ENCODE results near the gene DNASE1L1.

DNA sequence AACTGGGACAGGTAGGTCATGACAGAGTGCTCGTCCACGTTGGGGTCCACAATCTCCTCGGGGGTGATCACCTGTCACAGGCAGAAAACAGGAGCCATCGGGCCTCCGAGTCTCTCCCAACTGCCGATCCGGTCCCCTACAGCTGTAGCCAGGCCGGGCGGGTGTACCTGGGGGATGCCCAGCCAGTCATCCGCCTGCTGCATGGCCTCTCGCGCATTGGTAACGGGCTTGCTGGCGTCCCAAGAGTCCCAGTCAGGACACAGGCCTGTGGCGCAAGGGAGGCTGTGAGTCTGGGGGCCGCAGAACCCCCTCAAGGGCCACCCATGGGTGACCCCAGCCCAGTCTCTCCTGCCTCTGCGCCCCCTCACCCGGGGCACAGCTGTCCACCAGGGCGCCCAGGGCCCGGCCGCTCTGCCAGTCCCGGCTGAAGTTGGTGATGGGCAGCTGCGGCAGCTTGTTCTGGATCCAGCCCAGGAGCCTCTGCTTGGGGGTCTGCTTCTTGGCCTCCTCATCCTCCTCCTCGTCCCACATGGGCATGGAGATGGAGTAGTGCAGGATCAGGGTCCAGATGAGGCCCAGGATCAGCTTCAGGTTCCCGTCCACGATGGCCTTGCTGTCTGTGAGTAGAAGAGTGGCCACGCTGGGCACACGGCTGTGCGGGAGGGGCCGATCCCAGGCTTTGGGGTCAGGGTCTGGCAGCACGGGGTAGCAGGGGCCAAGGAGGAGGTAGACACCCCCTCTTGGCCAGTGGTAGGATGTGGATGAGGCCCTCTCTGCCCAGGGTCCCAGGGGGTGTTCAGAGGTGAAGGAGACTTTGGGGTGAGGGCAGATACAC lies 41.4 kb downstream of the DNASE1L1 start:
- TF ChIP-seq GATA2 (IDR thresholded peaks at IDR 0.05; ENCODE audit: low read depth, low read length) (no peak), GATA3 (IDR thresholded peaks at IDR 0.05; ENCODE audit: low read depth, low read length) (no peak)
